Inferior parietal cortex (tissue), 1 donor: ENCODE results near the gene POLR3GL.
"Not testable (repeated sequence)": the region's sequence is repeated elsewhere in the genome, so short reads cannot be mapped to it uniquely, and the experiment has no call there.

ENCODE experiments used
- DNase-seq: peaks from one replicate; pipeline ENCODE4 v3.0.0-alpha.2; 2016; ENCODE audit errors: extremely low spot score

POLR3GL gene

GRCh38 chr1:145964328-145965118, at the start of gene POLR3GL, which contains the start of gene ANKRD34A:
Gene POLR3GL, plus strand, starts transcription at chr1:145964690. Its CDS starts 10,176 bp downstream, at chr1:145974866.
Gene ANKRD34A, minus strand, starts transcription at chr1:145964575. Its CDS starts 2,816 bp downstream, at chr1:145961759.
- peak; percentile 97 for DNase-seq

GRCh38 chr1:145916745-145917144, 47.7 kb upstream of the POLR3GL start:
- DNase-seq, result no peak

- DNase-seq, result no peak
These were observed 46.9 kb upstream of the POLR3GL start for GRCh38 chr1:145917595-145917994.

DNA sequence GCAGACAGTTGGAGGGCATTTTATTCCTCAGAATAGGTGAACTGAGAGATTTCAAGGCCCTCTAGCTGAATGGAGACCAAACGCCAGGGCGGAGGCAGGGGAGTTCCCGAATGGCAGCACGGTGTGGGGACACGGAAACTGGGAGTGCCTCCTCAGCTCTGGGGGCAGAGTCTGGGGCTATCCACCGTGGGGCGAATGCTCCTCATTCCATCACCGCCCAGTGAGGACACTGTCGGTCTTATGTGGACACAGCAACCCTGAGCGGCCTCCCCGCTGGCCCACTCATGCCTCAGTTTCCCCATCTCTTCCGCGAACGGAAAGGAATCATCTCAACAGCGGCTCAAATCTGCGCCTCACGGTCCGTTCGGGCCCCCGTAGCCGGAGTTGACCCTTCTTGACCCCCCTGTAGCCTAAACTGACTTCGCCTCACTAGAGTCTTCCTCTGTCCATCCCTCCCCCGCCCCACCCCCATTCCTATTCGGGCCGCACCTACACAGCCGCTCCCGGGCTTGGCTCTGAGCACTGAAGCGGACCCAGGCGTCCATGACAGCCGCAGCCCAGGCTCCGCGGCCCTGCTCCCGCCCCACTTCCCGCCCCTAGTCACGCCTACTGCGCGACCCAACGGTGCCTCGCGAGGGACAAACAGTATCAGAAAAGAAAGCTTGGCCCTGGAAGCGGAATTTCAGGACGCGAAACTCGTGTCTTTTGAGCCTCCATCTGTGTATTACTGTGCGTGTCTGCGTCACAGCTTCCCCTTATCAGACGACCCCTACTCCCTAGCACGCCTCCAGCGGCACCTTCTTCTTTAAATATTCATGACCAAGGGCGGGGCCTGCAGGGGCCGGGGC, 46.1 kb upstream of the POLR3GL start, which contains the start of gene PEX11B:
TSS of gene PEX11B (minus strand) at position 574 of the 848 bp plus-strand sequence. CDS start at position 545, 29 bp downstream.
- peak; percentile 92 for DNase-seq

GRCh38 chr1:145918992-145919939, 45.2 kb upstream of the POLR3GL start:
- DNase-seq, result no peak

- DNase-seq, result not testable (repeated sequence)
These were observed 44.2 kb upstream of the POLR3GL start for GRCh38 chr1:145920297-145920696.

- no peak for DNase-seq
These were observed 42.2 kb upstream of the POLR3GL start for GRCh38 chr1:145922266-145922665.

DNA sequence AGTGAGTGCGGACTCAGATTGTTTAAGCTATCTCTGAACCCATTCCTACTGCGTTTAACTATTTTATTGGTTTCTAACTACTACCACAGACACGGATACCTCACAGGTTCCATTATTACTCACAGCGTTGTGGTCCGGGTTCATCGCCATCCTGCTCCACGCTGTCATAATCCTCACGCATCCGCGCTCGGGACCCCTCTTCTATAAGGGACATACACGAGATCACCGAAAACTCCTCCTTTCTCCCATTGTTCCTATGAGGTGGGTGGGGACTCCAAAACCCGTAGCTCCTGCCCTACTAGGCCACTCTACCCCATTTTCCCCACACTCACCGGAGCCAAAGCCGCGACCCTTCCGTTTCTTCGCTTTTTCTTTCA, 37.8 kb upstream of the POLR3GL start:
- no peak for DNase-seq

GRCh38 chr1:145927063-145927886, 37.2 kb upstream of the POLR3GL start, which contains the start of gene RBM8A:
Gene RBM8A, minus strand, starts transcription at chr1:145927484. Its CDS starts 58 bp downstream, at chr1:145927426.
- peak; percentile 99 for DNase-seq

DNA sequence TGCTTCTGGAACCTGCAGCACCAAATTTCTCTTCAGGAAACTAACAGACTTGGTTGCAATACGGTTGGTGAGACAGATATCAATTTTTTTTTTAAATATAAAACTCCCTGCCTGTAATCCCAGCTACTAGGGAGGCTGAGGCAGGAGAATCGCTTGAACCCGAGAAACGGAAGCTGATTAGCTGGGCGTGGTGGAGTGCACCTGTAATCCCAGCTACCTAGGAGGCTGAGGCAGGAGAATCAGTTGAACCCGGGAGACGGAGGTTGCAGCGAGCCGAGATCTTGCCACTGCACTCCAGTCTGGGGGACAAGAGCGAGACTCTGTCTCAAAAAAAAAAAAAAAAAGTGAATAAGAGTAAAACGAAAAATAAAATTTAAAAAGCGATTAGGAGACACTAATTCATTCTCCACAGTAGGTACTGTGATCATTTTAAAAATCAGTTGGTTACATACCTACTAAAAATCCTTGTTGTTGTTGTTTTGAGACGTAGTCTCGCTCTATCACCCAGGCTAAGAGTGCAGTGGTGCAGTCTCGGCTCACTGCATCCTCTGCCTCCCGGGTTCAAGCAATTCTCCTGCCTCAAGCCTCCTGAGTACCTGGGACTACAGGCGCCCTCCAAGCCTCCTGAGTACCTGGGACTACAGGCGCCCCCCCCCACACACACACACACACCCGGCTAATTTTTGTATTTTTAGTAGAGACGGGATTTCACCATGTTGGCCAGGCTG, 36.4 kb upstream of the POLR3GL start:
- DNase-seq, result no peak

GRCh38 chr1:145932522-145933009, 31.9 kb upstream of the POLR3GL start:
- not testable (repeated sequence) for DNase-seq

GRCh38 chr1:145935708-145936107, 28.8 kb upstream of the POLR3GL start:
- DNase-seq, result no peak

DNA sequence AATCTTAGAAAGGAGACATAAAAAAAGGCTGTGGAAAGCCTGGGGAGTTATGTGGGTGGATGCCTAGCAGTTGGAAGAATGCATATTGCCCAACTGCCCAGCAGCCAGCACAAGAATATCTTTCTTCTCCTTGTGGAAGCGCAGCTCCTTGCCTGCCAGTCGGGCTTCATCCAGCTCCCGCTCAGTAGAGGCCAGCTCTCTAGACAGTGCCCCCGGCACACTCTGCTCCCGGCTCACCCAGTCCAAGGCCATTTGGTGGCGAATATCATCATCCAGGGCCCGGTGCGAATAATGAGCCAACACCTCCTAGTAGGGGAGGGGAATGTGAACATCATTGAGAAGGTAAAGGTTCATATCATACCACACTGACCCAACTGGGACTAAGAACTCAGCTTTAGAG, 28.2 kb upstream of the POLR3GL start:
- DNase-seq, result no peak

DNA sequence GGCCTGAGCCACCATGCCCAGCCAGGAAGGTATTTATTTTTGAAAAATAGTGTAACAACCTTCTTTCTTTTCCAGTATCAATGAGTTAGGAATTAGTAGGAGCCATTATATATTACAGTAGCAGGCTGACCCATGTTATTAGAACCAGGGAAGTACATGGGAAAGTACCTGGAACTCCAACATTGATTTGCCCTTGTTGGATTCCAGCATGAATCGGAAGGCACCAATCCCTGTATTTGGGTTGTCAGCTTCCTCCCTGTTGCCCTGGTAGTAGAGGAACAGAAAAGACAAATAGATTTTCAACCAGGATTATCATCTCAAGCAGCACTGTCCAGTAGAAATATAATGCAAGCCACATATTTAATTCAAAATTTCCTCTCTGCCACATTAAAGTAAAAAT, 27.1 kb upstream of the POLR3GL start:
- no peak for DNase-seq

GRCh38 chr1:145942405-145942804, 22.1 kb upstream of the POLR3GL start:
- DNase-seq, result no peak

- DNase-seq, result no peak
These were observed 21.6 kb upstream of the POLR3GL start for GRCh38 chr1:145942871-145943270.

GRCh38 chr1:145944532-145944931, 20.0 kb upstream of the POLR3GL start:
- DNase-seq, result no peak

GRCh38 chr1:145946477-145946986, 18.0 kb upstream of the POLR3GL start:
- no peak for DNase-seq

- DNase-seq, result no peak
These were observed 16.9 kb upstream of the POLR3GL start for GRCh38 chr1:145947551-145947950.
